ENCODE results near the gene PPP1R1C.

PPP1R1C gene

DNA sequence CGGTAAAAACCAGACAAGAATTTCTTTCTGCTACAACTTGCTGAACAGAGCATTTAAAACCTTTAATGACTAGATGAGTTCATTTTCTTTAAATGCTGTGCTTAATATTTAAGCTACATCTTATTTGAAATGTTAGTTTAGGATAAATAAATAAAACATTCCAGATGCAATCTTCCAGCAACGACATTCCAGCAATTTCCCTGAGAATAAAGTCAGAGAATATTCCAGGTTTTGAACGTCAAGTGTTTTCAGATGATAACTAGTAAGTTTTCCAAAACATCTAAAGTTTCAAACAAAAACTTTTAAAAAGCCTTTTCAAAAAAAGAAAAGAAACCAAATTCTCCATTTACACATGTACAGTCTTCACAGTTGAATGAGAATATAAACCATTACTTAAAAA, 104.8 kb downstream of the PPP1R1C start:
- Histone ChIP-seq H3K27me3 (ENCODE audit: insufficient read depth, low read length) (no peaks in the 10 kb centered on the region), H3K4me1 (ENCODE audit: insufficient read depth, low read length) (no peaks in the 10 kb centered on the region), H2AFZ (ENCODE audit: low read depth, low read length) (no peak overlapping the region), H3K9me3 (ENCODE audit: low read length) (no peaks in the 10 kb centered on the region), H3K4me3 (ENCODE audit: low read length) (no peak overlapping the region), H3K36me3 (ENCODE audit: insufficient read depth, low read length) (no peaks in the 10 kb centered on the region)

DNA sequence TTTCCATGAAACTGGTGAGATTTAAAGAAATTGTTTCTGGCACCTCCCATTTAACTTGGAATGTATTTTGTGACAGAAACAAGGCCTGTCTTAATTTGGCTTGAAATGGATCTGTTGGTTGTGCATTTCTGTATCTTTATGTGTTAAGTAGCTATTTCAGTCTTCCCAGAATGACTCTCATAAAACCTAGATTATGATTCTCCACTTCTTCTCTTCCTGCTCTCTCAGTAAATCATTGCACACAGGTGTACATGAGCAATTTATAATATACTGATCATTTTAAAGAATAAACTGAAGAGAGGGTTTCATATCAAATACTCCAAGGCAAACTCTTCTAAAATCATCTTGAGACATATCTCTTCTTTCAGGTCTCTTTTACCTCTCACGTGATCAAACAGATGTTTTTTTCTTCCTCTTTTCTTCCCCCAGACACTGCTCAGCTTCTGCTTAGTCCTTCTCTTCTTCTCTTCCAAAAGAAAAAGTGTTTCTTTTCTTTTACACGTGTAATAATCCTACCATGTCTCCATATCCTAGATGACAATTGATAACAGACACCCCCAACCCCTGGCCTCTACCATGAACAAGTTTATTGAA, 112.0 kb downstream of the PPP1R1C start:
- Histone ChIP-seq H2AFZ (ENCODE audit: low read depth, low read length) (no peak overlapping the region), H3K27me3 (ENCODE audit: insufficient read depth, low read length) (no peaks in the 10 kb centered on the region), H3K4me3 (ENCODE audit: low read length) (no peak overlapping the region), H3K4me1 (ENCODE audit: insufficient read depth, low read length) (no peaks in the 10 kb centered on the region), H3K9me3 (ENCODE audit: low read length) (no peaks in the 10 kb centered on the region), H3K36me3 (ENCODE audit: insufficient read depth, low read length) (no peaks in the 10 kb centered on the region)

DNA sequence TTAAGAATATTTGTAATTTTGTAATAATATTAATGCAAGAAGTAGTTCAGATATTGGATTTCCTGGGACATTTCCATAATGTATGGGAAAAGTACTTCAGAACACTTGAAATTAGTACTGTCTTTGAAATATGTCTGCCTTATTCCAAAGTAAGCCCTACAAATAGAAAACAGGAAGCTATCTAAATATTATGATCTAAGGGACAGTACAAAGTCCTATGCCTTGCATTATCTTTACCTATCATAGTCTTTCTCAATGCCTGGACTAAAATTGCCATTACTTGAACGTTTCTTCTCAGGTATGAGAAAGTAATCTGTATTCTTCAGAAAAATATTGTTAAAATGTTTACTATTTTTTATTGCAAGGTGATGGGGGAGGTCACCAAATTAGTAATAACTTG, 113.0 kb downstream of the PPP1R1C start:
- H3K27me3 ChIP-seq (ENCODE audit: insufficient read depth, low read length), result no peaks in the 10 kb centered on the region

DNA sequence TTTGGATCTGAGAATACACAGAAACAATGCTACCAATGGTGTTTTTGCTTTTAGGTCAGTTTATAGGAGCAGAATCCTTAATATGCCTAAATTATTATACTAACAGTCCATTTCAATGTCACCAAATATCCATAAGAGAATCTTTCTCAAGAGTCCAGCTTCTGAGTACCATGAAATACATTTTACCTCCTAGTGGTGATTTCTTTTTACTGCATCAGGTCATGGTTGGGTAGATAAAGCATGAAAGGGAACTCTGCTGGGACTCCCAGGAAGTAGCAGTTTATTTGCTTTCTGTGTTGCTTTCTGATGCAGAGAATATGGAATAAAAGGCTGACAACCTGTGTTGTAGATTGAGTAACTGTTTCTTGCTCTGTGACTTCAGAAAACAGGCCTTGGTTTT, 115.6 kb downstream of the PPP1R1C start:
- Histone ChIP-seq H3K4me1 (ENCODE audit: insufficient read depth, low read length) (peaks cover 6% of the 10 kb centered on the region), H2AFZ (ENCODE audit: low read depth, low read length) (no peak overlapping the region), H3K9me3 (ENCODE audit: low read length) (peaks cover 6% of the 10 kb centered on the region), H3K4me3 (ENCODE audit: low read length) (no peak overlapping the region), H3K36me3 (ENCODE audit: insufficient read depth, low read length) (no peaks in the 10 kb centered on the region), H3K27me3 (ENCODE audit: insufficient read depth, low read length) (peaks cover 3% of the 10 kb centered on the region)

More for the DNA sequence above, 113.0 kb downstream of the PPP1R1C start:
- Histone ChIP-seq H3K4me1 (ENCODE audit: insufficient read depth, low read length) (peaks cover 3% of the 10 kb centered on the region), H3K36me3 (ENCODE audit: insufficient read depth, low read length) (no peaks in the 10 kb centered on the region), H2AFZ (ENCODE audit: low read depth, low read length) (no peak overlapping the region), H3K4me3 (ENCODE audit: low read length) (no peak overlapping the region), H3K9me3 (ENCODE audit: low read length) (no peaks in the 10 kb centered on the region)

DNA sequence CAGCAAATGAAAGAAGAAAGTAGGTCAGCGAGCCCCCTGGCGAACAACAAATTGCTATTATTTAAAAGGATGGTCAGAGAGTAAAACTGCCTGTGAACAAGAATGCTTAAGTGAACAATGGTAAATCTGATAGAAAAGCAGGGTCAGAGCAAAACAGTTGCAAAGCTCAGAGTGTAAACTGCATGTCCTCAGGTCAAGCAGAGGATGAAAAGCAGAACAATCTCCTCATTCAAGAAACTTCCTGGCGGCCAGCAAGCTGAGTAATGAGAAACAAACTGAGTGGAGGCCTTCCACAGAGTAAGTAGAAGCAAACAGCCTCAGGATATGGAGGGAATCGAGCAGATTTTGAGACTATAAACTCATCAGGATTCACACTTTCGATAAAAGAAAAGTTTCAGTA, 117.9 kb downstream of the PPP1R1C start:
- Histone ChIP-seq H3K36me3 (ENCODE audit: insufficient read depth, low read length) (no peaks in the 10 kb centered on the region), H3K9me3 (ENCODE audit: low read length) (peaks cover 11% of the 10 kb centered on the region), H3K27me3 (ENCODE audit: insufficient read depth, low read length) (peaks cover 7% of the 10 kb centered on the region), H3K4me3 (ENCODE audit: low read length) (no peak overlapping the region), H2AFZ (ENCODE audit: low read depth, low read length) (no peak overlapping the region), H3K4me1 (ENCODE audit: insufficient read depth, low read length) (peaks cover 6% of the 10 kb centered on the region)

DNA sequence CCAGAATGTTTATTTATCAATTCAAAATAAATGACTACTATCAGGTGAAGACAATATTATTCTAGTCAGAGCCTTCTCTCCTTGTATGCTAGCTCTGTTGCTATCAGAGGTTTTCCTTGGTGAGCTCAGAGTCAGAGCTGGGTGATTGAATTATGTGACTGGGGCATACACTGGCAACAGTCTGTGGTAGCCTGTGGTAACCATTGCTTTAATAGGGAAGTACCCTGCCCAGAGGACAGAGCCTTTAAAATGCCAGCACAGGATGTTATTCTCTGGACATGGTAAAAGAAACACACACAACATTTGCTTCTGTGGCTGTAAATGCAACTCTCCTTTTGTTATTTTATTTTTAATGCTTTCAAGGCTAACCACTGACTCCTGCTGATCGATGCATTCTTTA, 124.7 kb downstream of the PPP1R1C start:
- no peak overlapping the region for H2AFZ ChIP-seq (ENCODE audit: low read depth, low read length)
- peaks cover 7% of the 10 kb centered on the region for H3K4me1 ChIP-seq (ENCODE audit: insufficient read depth, low read length)
- H3K36me3 ChIP-seq (ENCODE audit: insufficient read depth, low read length), result no peaks in the 10 kb centered on the region
- no peak overlapping the region for H3K4me3 ChIP-seq (ENCODE audit: low read length)
- H3K9me3 ChIP-seq (ENCODE audit: low read length), result peaks cover 11% of the 10 kb centered on the region
- peaks cover 7% of the 10 kb centered on the region for H3K27me3 ChIP-seq (ENCODE audit: insufficient read depth, low read length)

DNA sequence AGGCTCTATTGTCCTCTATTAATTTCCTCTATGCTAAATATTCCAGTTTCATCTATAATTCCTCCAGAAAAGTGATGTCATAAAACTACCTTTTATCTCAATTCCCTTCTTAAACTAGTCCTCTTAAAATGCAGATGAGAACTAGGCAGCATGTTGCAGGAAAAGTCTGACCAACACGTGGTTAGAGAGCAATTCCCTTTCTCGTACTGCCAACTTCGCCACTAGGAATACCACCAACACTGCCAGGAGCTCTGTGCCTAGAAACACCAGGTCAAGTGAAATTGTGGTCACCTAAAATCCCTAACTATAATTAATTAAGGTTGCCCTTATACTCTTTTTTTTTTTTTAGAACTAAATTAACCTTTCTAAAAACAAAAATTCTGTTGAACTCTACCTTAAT, 127.7 kb downstream of the PPP1R1C start:
- H2AFZ ChIP-seq (ENCODE audit: low read depth, low read length), result no peak overlapping the region
- H3K27me3 ChIP-seq (ENCODE audit: insufficient read depth, low read length), result no peaks in the 10 kb centered on the region
- H3K36me3 ChIP-seq (ENCODE audit: insufficient read depth, low read length), result no peaks in the 10 kb centered on the region
- no peaks in the 10 kb centered on the region for H3K9me3 ChIP-seq (ENCODE audit: low read length)
- peaks cover 7% of the 10 kb centered on the region for H3K4me1 ChIP-seq (ENCODE audit: insufficient read depth, low read length)
- no peak overlapping the region for H3K4me3 ChIP-seq (ENCODE audit: low read length)

DNA sequence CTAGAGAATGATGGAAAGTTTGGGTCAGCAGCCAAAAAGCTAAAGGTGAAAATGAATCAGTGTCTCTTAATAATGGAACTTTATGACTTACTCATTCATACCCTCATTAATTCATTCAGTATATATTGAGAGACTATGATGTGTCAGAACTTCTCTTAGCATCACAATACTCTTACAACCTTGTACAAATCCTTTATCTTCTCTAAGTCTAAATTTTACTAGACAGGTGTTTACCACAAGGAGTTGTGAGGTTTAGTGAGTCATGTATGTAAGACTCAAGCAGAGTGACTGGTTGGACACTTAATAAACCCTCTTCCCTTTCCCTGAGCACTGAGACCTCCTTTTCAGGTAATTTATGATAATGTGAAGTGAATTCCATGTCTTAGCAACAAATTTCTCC, 129.6 kb downstream of the PPP1R1C start:
- Histone ChIP-seq H3K4me3 (ENCODE audit: low read length) (no peak overlapping the region), H3K4me1 (ENCODE audit: insufficient read depth, low read length) (peaks cover 6% of the 10 kb centered on the region), H3K9me3 (ENCODE audit: low read length) (no peaks in the 10 kb centered on the region), H3K36me3 (ENCODE audit: insufficient read depth, low read length) (no peaks in the 10 kb centered on the region), H3K27me3 (ENCODE audit: insufficient read depth, low read length) (no peaks in the 10 kb centered on the region), H2AFZ (ENCODE audit: low read depth, low read length) (no peak overlapping the region)

DNA sequence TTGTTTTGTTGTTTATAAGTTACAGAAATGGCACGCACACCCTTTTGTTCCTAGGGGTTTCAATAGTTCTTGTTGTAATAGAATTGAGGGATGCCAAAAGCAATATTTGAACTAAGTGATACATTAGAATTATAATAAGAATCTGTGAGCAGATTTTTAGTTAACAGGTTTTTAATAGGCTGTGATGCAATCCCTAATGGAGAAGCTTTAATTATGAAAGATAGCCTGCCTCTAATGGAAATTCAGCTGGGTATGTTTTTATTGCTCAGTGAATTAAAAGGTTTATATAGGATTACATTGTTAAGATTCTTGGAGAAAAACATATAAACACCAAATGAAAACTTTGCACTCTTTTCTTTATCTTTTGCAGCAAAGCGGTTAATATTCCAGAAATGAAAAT, 131.1 kb downstream of the PPP1R1C start:
- Histone ChIP-seq H3K36me3 (ENCODE audit: insufficient read depth, low read length) (no peaks in the 10 kb centered on the region), H3K4me1 (ENCODE audit: insufficient read depth, low read length) (no peaks in the 10 kb centered on the region), H3K27me3 (ENCODE audit: insufficient read depth, low read length) (no peaks in the 10 kb centered on the region), H2AFZ (ENCODE audit: low read depth, low read length) (no peak overlapping the region), H3K9me3 (ENCODE audit: low read length) (no peaks in the 10 kb centered on the region), H3K4me3 (ENCODE audit: low read length) (no peak overlapping the region)

DNA sequence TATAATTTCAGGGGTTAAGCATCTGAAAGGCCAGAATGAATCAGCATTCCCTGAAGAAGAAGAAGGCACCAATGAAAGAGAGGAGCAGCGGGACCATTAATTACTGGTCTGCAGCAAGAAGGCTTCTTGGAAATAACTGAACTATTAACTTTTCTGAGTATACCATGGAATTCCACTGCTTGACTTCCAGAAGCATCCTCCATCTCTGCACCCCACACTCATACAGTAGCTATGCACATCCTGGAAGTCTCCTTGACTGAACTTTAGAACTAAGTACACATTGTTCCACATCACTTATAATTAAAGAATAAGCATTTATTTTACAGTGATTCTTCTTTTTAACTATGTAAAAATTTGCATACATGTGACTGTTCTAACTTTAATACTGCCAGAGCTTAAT, 131.5 kb downstream of the PPP1R1C start:
- H3K36me3 ChIP-seq (ENCODE audit: insufficient read depth, low read length), result no peaks in the 10 kb centered on the region
- H3K4me1 ChIP-seq (ENCODE audit: insufficient read depth, low read length), result no peaks in the 10 kb centered on the region
- H3K9me3 ChIP-seq (ENCODE audit: low read length), result no peaks in the 10 kb centered on the region
- H2AFZ ChIP-seq (ENCODE audit: low read depth, low read length), result no peak overlapping the region
- no peaks in the 10 kb centered on the region for H3K27me3 ChIP-seq (ENCODE audit: insufficient read depth, low read length)
- H3K4me3 ChIP-seq (ENCODE audit: low read length), result no peak overlapping the region

DNA sequence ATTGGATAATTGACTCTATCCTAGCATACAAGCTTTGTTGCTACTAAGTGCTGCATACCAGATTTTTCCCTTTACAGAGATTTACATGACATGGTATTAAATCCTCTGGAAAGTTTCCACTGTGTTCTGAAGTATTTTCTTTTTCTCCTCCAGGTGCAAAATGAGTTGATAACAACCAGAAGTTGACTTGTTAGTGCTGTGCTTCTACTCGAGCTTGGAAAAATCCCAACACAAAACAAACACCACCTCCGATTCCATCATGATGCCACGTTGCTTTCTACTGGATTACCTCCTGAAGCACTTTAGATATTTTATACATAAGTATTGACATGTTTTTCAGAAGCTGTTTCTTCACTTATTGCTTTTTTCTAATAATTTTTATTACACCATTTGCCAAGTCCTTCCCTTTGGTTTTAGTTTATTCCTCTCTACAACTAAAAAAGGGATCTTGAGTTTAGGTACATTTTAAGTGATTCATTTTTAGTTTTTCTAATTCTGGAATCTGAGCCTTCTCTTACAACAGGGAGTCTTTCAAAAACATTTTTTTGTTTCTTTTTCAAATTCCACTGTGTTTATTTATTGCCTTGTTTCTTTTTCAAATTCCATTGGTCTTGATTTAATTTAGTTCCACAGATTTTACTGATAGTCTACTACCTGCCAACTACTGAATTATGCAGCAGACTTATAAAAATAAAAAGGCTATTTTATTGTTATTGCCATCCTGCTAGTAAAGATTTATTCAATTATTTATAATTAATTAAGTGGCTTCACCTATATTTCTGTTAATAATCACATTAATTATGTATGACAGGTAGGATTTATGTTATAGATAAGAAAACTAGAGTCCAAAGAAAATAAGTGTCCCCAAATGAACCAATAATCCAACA, 143.4 kb downstream of the PPP1R1C start:
- H3K4me3 ChIP-seq (ENCODE audit: low read length), result no peak overlapping the region
- no peaks in the 10 kb centered on the region for H3K27me3 ChIP-seq (ENCODE audit: insufficient read depth, low read length)
- H2AFZ ChIP-seq (ENCODE audit: low read depth, low read length), result no peak overlapping the region
- no peaks in the 10 kb centered on the region for H3K9me3 ChIP-seq (ENCODE audit: low read length)
- no peaks in the 10 kb centered on the region for H3K36me3 ChIP-seq (ENCODE audit: insufficient read depth, low read length)
- H3K4me1 ChIP-seq (ENCODE audit: insufficient read depth, low read length), result no peaks in the 10 kb centered on the region

DNA sequence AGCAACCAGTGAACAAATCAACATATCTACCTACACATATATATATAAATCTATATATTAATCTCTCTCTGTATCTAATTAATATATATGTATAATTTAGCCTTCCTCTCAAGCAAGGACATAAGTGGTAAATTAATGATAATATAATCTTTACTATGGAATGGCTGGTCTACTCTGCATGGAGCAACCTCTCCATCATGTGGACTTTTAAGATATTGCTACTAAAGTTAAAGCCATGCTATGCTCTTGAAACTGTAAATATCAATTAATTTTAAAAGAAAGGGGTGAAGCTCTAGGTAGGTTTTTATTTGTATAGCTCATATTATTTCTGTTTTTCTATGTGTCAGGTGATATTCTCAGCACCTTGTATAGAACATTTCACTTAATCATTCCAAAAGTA, 147.0 kb downstream of the PPP1R1C start:
- H3K36me3 ChIP-seq (ENCODE audit: insufficient read depth, low read length), result no peaks in the 10 kb centered on the region
- no peaks in the 10 kb centered on the region for H3K4me1 ChIP-seq (ENCODE audit: insufficient read depth, low read length)
- no peaks in the 10 kb centered on the region for H3K9me3 ChIP-seq (ENCODE audit: low read length)
- H3K4me3 ChIP-seq (ENCODE audit: low read length), result no peak overlapping the region
- no peak overlapping the region for H2AFZ ChIP-seq (ENCODE audit: low read depth, low read length)
- H3K27me3 ChIP-seq (ENCODE audit: insufficient read depth, low read length), result no peaks in the 10 kb centered on the region

DNA sequence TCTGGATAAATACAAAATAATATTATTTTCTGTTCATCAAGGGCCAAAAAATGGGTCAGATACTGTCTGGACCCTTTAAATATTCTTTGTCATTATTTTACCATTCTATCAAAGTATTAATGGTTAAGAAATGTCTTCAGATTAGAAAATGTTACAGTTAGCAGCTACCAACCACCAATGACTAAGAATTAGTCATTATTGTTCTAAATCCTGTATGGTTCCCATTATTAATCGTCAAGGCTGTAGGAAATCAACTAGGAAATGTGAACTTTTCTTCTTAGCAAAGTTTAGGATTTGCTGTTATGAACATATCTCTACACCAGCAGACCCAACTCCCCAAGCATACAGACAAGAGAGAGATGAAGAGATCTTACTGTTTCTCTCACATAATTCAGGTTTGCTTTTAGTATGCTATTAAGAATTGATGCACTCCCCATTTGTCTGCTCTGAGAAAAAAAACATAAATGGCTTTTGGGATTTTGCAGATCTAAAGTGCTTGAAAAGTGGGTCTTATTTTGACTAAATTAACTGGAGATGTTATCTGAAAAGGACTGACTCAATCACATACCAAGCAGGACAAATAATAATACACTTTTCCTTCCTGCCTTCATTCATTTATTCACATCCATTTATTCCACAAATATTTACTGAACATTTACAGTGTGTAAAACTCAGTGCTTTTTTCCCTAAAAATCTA, 147.7 kb downstream of the PPP1R1C start:
- Histone ChIP-seq H3K9me3 (ENCODE audit: low read length) (no peaks in the 10 kb centered on the region), H3K36me3 (ENCODE audit: insufficient read depth, low read length) (no peaks in the 10 kb centered on the region), H3K27me3 (ENCODE audit: insufficient read depth, low read length) (no peaks in the 10 kb centered on the region), H3K4me3 (ENCODE audit: low read length) (no peak overlapping the region), H2AFZ (ENCODE audit: low read depth, low read length) (no peak overlapping the region), H3K4me1 (ENCODE audit: insufficient read depth, low read length) (no peaks in the 10 kb centered on the region)

Data from neuron (in vitro differentiated cells).